SW 1271 (cell line): ENCODE measurements around the gene TPSD1.

Experiments
- DNase-seq, 2 experiments: peaks; one replicate each; lab custom pipeline; 2025; lab: John Stamatoyannopoulos, UW

The TPSD1 gene

DNA sequence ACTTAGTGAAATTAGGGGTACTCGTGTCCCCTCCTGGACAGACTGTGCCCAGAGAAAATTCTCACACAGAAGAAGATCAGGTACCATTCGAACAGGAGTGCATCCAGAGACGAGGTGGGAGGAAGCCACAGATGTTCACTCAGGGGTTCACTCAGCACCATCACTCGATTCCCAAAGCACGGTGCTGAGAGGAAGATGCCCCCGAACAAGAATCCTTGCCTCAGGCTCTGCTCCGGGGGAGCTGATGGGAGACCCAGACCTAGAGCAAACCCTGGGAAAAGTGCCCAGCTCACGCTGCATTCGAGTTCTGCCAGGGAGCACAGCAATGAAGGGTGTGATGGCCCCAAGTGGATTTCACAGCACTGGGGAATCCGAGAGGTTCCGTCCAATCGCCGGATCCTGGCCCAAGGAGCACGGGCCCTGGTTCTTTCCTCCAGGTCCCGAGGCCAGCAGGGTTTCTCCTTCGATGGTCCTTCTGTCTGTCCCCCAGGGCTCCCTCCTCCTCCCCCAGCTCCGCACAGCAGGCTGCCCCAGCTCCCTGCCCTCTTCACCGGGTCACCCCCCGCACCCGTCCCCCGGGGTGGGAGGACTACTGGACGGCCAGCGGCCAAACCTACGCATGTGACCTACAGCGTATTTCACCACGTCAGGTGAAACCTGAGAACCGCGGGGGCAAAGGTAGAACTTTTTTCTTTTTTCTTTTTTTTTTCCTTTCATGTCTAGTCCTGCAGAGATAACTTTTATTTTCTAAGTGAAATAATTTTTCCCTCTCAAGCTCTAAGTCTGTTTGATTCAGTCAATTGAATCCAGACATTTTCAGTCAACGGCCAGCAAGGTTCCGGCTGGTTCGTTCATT lies 43.4 kb downstream of the TPSD1 start:
- DNase-seq = no peak

DNA sequence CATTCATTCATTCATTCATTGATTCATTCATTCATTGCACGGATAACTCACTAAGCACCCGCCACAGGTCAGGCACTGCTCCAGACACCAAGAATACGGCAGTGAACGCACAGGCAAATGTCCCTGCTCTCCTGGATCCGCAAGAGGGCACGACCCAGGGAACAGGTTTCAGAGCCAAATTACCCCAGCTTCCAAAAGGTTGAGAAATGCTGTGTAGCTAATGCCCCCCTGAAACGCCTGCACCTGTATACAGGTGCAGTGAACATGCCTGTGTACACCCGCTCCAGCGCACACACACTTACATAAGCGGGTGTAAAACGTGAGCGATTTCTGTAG lies 44.0 kb downstream of the TPSD1 start:
- DNase-seq = no peak

GRCh38 chr16:1300664-1301476 lies 45.0 kb downstream of the TPSD1 start:
- DNase-seq = no peak

GRCh38 chr16:1301562-1301961 lies 45.7 kb downstream of the TPSD1 start:
- no peak for DNase-seq

GRCh38 chr16:1305823-1306222 lies 50.0 kb downstream of the TPSD1 start:
- no peak for DNase-seq

- DNase-seq = no peak
These were observed 50.5 kb downstream of the TPSD1 start for GRCh38 chr16:1306334-1306733.

DNA sequence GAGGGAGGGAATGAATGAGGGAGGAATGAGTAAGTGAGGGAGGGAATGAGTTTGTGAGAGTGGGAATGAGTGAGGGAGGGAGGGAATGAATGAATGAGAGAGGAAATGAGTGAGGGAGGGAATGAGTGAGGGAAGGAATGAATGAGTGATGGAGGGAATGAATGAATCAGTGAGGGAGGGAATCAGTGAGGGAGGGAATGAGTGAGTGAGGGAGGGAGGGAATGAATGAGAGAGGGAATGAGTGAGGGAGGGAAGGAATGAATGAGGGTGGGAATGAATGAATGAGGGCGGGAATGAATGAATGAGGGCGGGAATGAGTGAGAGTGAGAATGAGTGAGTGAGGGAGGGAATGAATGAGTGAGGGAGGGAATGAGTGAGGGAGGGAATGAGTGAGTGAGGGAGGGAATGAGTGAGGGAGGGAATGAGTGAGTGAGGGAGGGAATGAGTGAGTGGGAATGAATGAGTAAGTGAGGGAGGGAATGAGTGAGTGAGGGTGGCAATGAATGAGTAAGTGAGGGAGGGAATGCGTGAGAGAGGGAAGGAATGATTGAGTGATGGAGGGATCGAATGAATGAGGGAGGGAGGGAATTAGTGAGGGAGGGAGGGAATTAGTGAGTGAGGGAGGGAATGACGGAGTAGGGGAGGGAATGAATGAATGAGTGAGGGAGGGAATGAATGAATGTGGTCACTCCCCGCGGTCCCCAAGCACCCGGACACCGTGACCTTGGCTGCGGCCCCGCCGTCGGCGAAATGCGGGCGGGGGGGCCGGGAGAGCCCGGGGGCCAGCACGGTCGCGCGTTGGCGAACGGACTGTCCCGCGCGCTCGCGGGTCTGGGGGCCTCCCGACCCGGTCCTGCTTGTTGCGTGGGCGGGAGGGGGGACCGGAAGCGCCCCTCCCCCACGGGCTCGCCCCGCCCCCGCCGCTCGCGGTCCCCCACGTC lies 52.4 kb downstream of the TPSD1 start:
- peak in 1 of 2 experiments; percentile 71 for DNase-seq
